Measurements from ENCODE around the gene TMEM242. TPM values are rescaled to one million over a fixed set of nuclear protein-coding genes. Genes with fewer than 3 reads are reported as not detected.

TMEM242 gene
- total and polyA plus RNA-seq, 8 donors = 3.4 to 6.2 (median 4.5) TPM

- Histone ChIP-seq H3K27ac (no peak overlapping the region), H3K36me3 (no peaks in the 10 kb centered on the region), H3K27me3 (no peaks in the 10 kb centered on the region), H3K9me3 (no peaks in the 10 kb centered on the region), H3K4me3 (no peak overlapping the region), H3K4me1 (peaks cover 4 to 8% (median 6%) of the 10 kb centered on the region in 3 donors)
- ATAC-seq = no peak
- DNase-seq = no peak
- 92 to 93% methylated on average over 12 of the region's 12 CpGs for WGBS, 2 donors
- FAIRE-seq = no peak
- intact Hi-C loops (cut with DNase I) = no loop called here
- TF ChIP-seq CTCF (IDR thresholded peaks at IDR 0.05) = no peak
Measured at GRCh38 chr6:157300436-157300835, 22.9 kb downstream of the TMEM242 start.

- intact Hi-C loops (cut with DNase I) = no loop called here
- Histone ChIP-seq H3K4me1 (peaks cover 2 to 4% (median 4%) of the 10 kb centered on the region in 3 donors), H3K27ac (no peak overlapping the region), H3K9me3 (no peaks in the 10 kb centered on the region), H3K36me3 (no peaks in the 10 kb centered on the region), H3K27me3 (no peaks in the 10 kb centered on the region), H3K4me3 (no peak overlapping the region)
- no peak for FAIRE-seq
- ATAC-seq = no peak
- no peak for DNase-seq
- no peak for TF ChIP-seq CTCF (IDR thresholded peaks at IDR 0.05)
- WGBS, 2 donors = 98% methylated on average over 20 of the region's 20 CpGs
Measured at GRCh38 chr6:157300006-157300405, 23.3 kb downstream of the TMEM242 start.

DNA sequence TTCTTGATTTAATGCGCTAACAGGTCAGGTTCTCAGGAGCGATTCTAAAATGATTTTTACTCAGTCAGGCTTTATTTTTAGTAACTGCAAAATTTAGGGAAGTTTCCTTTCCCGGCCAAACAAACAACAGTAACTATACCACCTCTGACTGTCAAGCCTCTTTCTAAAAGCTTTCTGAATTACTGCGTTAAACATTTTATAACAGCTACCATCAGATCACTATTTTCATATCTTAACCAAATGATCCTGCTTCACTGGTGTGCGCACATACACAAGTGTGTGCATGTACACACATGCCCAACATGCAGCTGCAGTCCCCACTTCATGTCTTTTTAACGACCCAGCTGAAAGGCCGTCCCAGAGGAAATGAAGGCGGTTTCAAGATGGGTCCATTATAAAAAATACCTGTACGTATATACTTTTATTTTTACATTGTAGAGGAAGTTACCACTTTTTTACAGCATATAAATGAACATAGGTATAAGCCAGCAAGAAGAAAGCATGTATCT lies 25.0 kb downstream of the TMEM242 start:
- ATAC-seq (no peak), DNase-seq (no peak)
- 89 to 90% methylated on average over 9 of the region's 9 CpGs for WGBS, 2 donors

GRCh38 chr6:157294654-157295053 lies 28.7 kb downstream of the TMEM242 start:
- Histone ChIP-seq H3K4me3 (no peak overlapping the region), H3K9me3 (no peaks in the 10 kb centered on the region), H3K4me1 (no peaks in the 10 kb centered on the region), H3K27me3 (no peaks in the 10 kb centered on the region), H3K36me3 (peaks cover 0 to 8% (median 0%) of the 10 kb centered on the region in 3 donors), H3K27ac (no peak overlapping the region)
- WGBS, 2 donors = 94 to 99% methylated on average over 2 of the region's 2 CpGs
- no peak for ATAC-seq
- intact Hi-C loops (cut with DNase I) = no loop called here
- no peak for TF ChIP-seq CTCF (IDR thresholded peaks at IDR 0.05)
- FAIRE-seq = no peak
- DNase-seq = no peak

More for the DNA sequence above, 25.0 kb downstream of the TMEM242 start:
- intact Hi-C loops (cut with DNase I) = no loop called here
- Histone ChIP-seq H3K27ac (no peak overlapping the region), H3K27me3 (no peaks in the 10 kb centered on the region), H3K4me3 (no peak overlapping the region), H3K36me3 (no peaks in the 10 kb centered on the region), H3K9me3 (no peaks in the 10 kb centered on the region), H3K4me1 (no peaks in the 10 kb centered on the region)
- TF ChIP-seq CTCF (IDR thresholded peaks at IDR 0.05) = no peak
- no peak for FAIRE-seq

DNA sequence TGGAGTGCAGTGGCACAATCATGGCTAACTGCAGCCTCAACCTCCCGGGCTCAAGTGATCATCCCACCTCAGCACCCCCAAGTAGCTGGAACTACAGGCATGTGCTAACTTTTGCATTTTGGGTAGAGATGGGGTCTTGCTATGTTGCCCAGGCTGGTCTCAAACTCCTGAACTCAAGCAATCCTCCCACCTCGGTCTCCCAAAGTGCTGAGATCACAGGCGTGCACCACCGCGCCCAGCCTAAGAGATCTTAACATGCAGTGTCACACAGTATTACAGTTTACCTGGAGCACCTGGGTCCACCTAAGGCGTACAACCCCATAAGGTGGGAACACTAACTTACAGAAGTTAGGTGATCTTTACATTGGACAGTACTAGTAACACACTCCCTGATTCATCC lies 29.5 kb downstream of the TMEM242 start:
- ATAC-seq (no peak), FAIRE-seq (no peak), DNase-seq (no peak)
- no peaks in the 10 kb centered on the region for H3K4me1 ChIP-seq
- 92 to 97% methylated on average over 6 of the region's 6 CpGs for WGBS, 2 donors
- no peaks in the 10 kb centered on the region for H3K9me3 ChIP-seq
- TF ChIP-seq CTCF (IDR thresholded peaks at IDR 0.05) = no peak
- intact Hi-C loops (cut with DNase I) = no loop called here
- no peaks in the 10 kb centered on the region for H3K27me3 ChIP-seq
- H3K27ac ChIP-seq = no peak overlapping the region
- H3K4me3 ChIP-seq = no peak overlapping the region
- peaks cover 0 to 8% (median 0%) of the 10 kb centered on the region in 3 donors for H3K36me3 ChIP-seq
